Kidney (tissue), 14 donors: ENCODE measurements around the gene SMAP2. TPM values are rescaled to one million over a fixed set of nuclear protein-coding genes. Genes with fewer than 3 reads are reported as not detected.

Experiments
- DNase-seq, 5 donors: peaks; one replicate each; pipeline ENCODE4 v3.0.0-alpha.2; 2013 to 2020
- FAIRE-seq: peaks from 2 replicates; lab custom pipeline; 2012; peaks lifted over from hg19 to GRCh38; lab: Jason Lieb, UNC
- H3K27ac ChIP-seq, 2 donors: one replicate each; pipeline ENCODE4 v1.7.0; 2013; ENCODE audit warnings: low read depth in 2 of 2, low read length in 2 of 2, inconsistent platforms in 1 of 2
- H3K27me3 ChIP-seq: one replicate; pipeline ENCODE4 v1.7.1; 2013; ENCODE audit warnings: low read length, inconsistent platforms; ENCODE audit not compliant: control insufficient read depth, insufficient read depth
- H3K36me3 ChIP-seq, 3 donors: one replicate each; pipeline versions ENCODE4 v1.7.0 to v1.7.1; 2013; ENCODE audit warnings: low read length in 3 of 3, control low read depth in 1 of 3, inconsistent platforms in 1 of 3; ENCODE audit not compliant: insufficient read depth in 3 of 3, control insufficient read depth in 2 of 3
- H3K4me1 ChIP-seq, 3 donors: one replicate each; pipeline versions ENCODE4 v1.7.0 to v1.7.1; 2013; ENCODE audit warnings: low read length in 3 of 3, inconsistent platforms in 1 of 3, low read depth in 1 of 3; ENCODE audit not compliant: control insufficient read depth in 2 of 3, insufficient read depth in 2 of 3
- H3K4me3 ChIP-seq, 3 donors: one replicate each; pipeline versions ENCODE4 v1.7.0 to v1.8.1; 2013; ENCODE audit warnings: low read length in 3 of 3, control low read depth in 1 of 3, inconsistent platforms in 1 of 3
- H3K9ac ChIP-seq, 3 donors: one replicate each; pipeline versions ENCODE4 v1.7.0 to v1.7.1; 2013; ENCODE audit warnings: low read length in 3 of 3, control low read depth in 1 of 3, inconsistent platforms in 1 of 3
- H3K9me3 ChIP-seq, 3 donors: one replicate each; pipeline versions ENCODE4 v1.7.0 to v1.7.1; 2013; ENCODE audit warnings: low read length in 3 of 3, control low read depth in 1 of 3, inconsistent platforms in 1 of 3; ENCODE audit not compliant: control insufficient read depth in 2 of 3, insufficient read depth in 1 of 3
- CTCF ChIP-seq: IDR thresholded peaks from 3 replicates; pipeline ENCODE4 v1.5.1; 2012; ENCODE audit warnings: mild to moderate bottlenecking, moderate library complexity, borderline replicate concordance; ENCODE audit not compliant: insufficient read depth; ENCODE audit errors: extremely low read depth
- intact Hi-C: fragments of 100-400 bp; cut with DNase I; formaldehyde crosslinking; loops from one replicate; pipeline ENCODE4 v1.11.1; 2022
- polyA plus RNA-seq: library from polyadenylated mRNA; stranded (reverse); fragments of 350-450 nt; fragmentation: Illumina TruSeq; extraction: RNeasy Lipid Tissue Mini Kit (QIAGEN cat#74804); gene quantifications from one replicate; pipeline ENCODE4 v1.2.3, GENCODE V29; 2014; ENCODE audit warnings: low read depth, low replicate concordance; ENCODE audit not compliant: insufficient read depth
- total RNA-seq: library from RNA; stranded (reverse); fragmentation: NEBNext Ultra II Directional; extraction: Animal tissue kit (Norgen Biotek cat#: 25700); gene quantifications from one replicate; pipeline ENCODE4 v1.2.1, GENCODE V29; 2021
- donor health status: control.
- donor health status: control.
- donor health status: control.
- donor health status: control.
- donor health status: control.
- donor health status: DM: yes; HTN: yes; CAD: no.
- donor health status: Normal renal cell carcinoma (clear cell type).

SMAP2 gene
- total and polyA plus RNA-seq, 2 donors from 2014 or later = 17.9 to 61.3 TPM

GRCh38 chr1:40462956-40463590, 89.5 kb downstream of the SMAP2 start:
- Histone ChIP-seq H3K27me3 (no peaks in the 10 kb centered on the region), H3K27ac (no peak overlapping the region), H3K9ac (no peak overlapping the region), H3K4me3 (no peak overlapping the region), H3K4me1 (no peaks in the 10 kb centered on the region), H3K9me3 (peaks cover 3 to 65% (median 29%) of the 10 kb centered on the region in 3 donors), H3K36me3 (no peaks in the 10 kb centered on the region)
- intact Hi-C loops = no loop called here
- FAIRE-seq = no peak
- TF ChIP-seq CTCF = no peak
- no peak for DNase-seq

GRCh38 chr1:40469327-40469726, 95.8 kb downstream of the SMAP2 start:
- Histone ChIP-seq H3K27me3 (no peaks in the 10 kb centered on the region), H3K9ac (no peak overlapping the region), H3K9me3 (peaks cover 0 to 48% (median 9%) of the 10 kb centered on the region in 3 donors), H3K36me3 (no peaks in the 10 kb centered on the region), H3K27ac (no peak overlapping the region), H3K4me1 (no peaks in the 10 kb centered on the region), H3K4me3 (no peak overlapping the region)
- intact Hi-C loops = no loop called here
- no peak for DNase-seq
- no peak for FAIRE-seq
- no peak for TF ChIP-seq CTCF

Other genes starting within 250 kb of the SMAP2 start
- gene RLF, start 212.3 kb upstream of the SMAP2 start, total RNA-seq = 15.8 TPM
- 3.5 TPM for gene RLF, start 212.3 kb upstream of the SMAP2 start, polyA plus RNA-seq
- not detected for gene TMCO2, start 125.8 kb upstream of the SMAP2 start, total RNA-seq
- not detected for gene TMCO2, start 125.8 kb upstream of the SMAP2 start, polyA plus RNA-seq
- 42.6 TPM for gene ZMPSTE24, start 115.5 kb upstream of the SMAP2 start, total RNA-seq
- gene ZMPSTE24, start 115.5 kb upstream of the SMAP2 start, polyA plus RNA-seq = 31.2 TPM
- 13.8 TPM for gene COL9A2, start 56.4 kb upstream of the SMAP2 start, total RNA-seq
- gene COL9A2, start 56.4 kb upstream of the SMAP2 start, polyA plus RNA-seq = 16.6 TPM
- gene ZFP69B, start 76.7 kb downstream of the SMAP2 start, total RNA-seq = 2.1 TPM
- gene ZFP69B, start 76.7 kb downstream of the SMAP2 start, polyA plus RNA-seq = 0.62 TPM
- gene ZFP69, start 103.6 kb downstream of the SMAP2 start, total RNA-seq = 2.9 TPM
- 2.7 TPM for gene ZFP69, start 103.6 kb downstream of the SMAP2 start, polyA plus RNA-seq
- gene EXO5, start 135.0 kb downstream of the SMAP2 start, total RNA-seq = 9.0 TPM
- 4.3 TPM for gene EXO5, start 135.0 kb downstream of the SMAP2 start, polyA plus RNA-seq
- 9.5 TPM for gene ZNF684, start 157.9 kb downstream of the SMAP2 start, total RNA-seq
- 10.2 TPM for gene ZNF684, start 157.9 kb downstream of the SMAP2 start, polyA plus RNA-seq